T-cell (primary cell): ENCODE measurements around the gene FMO2. TPM values are rescaled to one million over a fixed set of nuclear protein-coding genes. Genes with fewer than 3 reads are reported as not detected.

Source experiments
- ATAC-seq, 4 experiments: fragments of 200-7000 bp in 3 of 4; fragments of 150-1000 bp in 1 of 4; cut with Tn5 transposase; replicated peaks in 1 of 4; 1 replicate in 3 of 4; 2 replicates in 1 of 4; pipeline ENCODE4 v1.10.0; 2021; ENCODE audit warnings: moderate library complexity in 3 of 4, mild to moderate bottlenecking in 2 of 4, moderate number of reproducible peaks in 1 of 4
- CTCF ChIA-PET, 2 donors: fragments of 300-600 bp; sonication (Branson Sonifier 250); formaldehyde crosslinking; loops; one replicate each; lab custom pipeline; 2022; ENCODE audit warnings: antibody characterized with exemption in 2 of 2; lab: Charles Lee
- POLR2A ChIA-PET, 2 donors: fragments of 300-600 bp; sonication (Branson Sonifier 250); formaldehyde crosslinking; loops; one replicate each; lab custom pipeline; 2022; ENCODE audit warnings: antibody characterized with exemption in 2 of 2; lab: Charles Lee
- DNase-seq, 35 experiments: peaks; one replicate each; pipeline versions ENCODE4 v3.0.0 to v3.0.0-alpha.2; 2013 to 2023
- H3K27ac ChIP-seq: one replicate; pipeline ENCODE4 v1.5.1; 2013; ENCODE audit warnings: low read length
- H3K27me3 ChIP-seq, 2 experiments: replicated peaks in 1 of 2; 1 replicate in 1 of 2; 2 replicates in 1 of 2; pipeline versions ENCODE4 v1.6.1 to v1.7.0; 2013; ENCODE audit warnings: low read length in 1 of 2, mixed read lengths in 1 of 2; ENCODE audit not compliant: control insufficient read depth in 2 of 2, insufficient read depth in 2 of 2; ENCODE audit errors: extremely low read depth in 1 of 2
- H3K36me3 ChIP-seq, 2 donors: 1 replicate in 1 of 2; 2 replicates in 1 of 2; pipeline versions ENCODE4 v1.6.1 to v1.7.0; 2013; ENCODE audit warnings: low read length in 1 of 2; ENCODE audit not compliant: control insufficient read depth in 2 of 2, insufficient read depth in 1 of 2; ENCODE audit errors: extremely low read depth in 1 of 2
- H3K4me1 ChIP-seq, 2 experiments: 1 replicate in 1 of 2; 2 replicates in 1 of 2; pipeline versions ENCODE4 v1.6.1 to v1.7.0; 2013; ENCODE audit warnings: low read length in 2 of 2, mixed read lengths in 1 of 2; ENCODE audit not compliant: insufficient read depth in 2 of 2, control insufficient read depth in 1 of 2; ENCODE audit errors: extremely low read depth in 1 of 2
- H3K4me3 ChIP-seq, 2 donors: 1 replicate in 1 of 2; 2 replicates in 1 of 2; pipeline versions ENCODE4 v1.5.1 to v1.7.0; 2013; ENCODE audit warnings: mild to moderate bottlenecking in 2 of 2, low read length in 1 of 2, moderate library complexity in 1 of 2; ENCODE audit not compliant: control insufficient read depth in 1 of 2; ENCODE audit errors: extremely low read depth in 1 of 2
- H3K9me3 ChIP-seq: 2 replicates; pipeline ENCODE4 v1.7.0; 2013
- H3K27ac Mint-ChIP-seq, 2 donors: one replicate each; pipeline ENCODE4 v1.8.0; 2020 to 2021; ENCODE audit warnings: mild to moderate bottlenecking in 2 of 2, mixed read lengths in 2 of 2
- H3K27me3 Mint-ChIP-seq, 2 donors: one replicate each; pipeline ENCODE4 v1.8.0; 2021 to 2022; ENCODE audit warnings: mixed read lengths in 2 of 2
- H3K36me3 Mint-ChIP-seq: one replicate; pipeline ENCODE4 v1.8.0; 2021; ENCODE audit warnings: mixed read lengths
- H3K4me1 Mint-ChIP-seq, 3 donors: one replicate each; pipeline ENCODE4 v1.8.0; 2020 to 2022; ENCODE audit warnings: mixed read lengths in 3 of 3, mild to moderate bottlenecking in 1 of 3
- H3K4me3 Mint-ChIP-seq, 3 donors: one replicate each; pipeline ENCODE4 v1.8.0; 2020 to 2022; ENCODE audit warnings: mild to moderate bottlenecking in 3 of 3, mixed read lengths in 3 of 3, moderate library complexity in 3 of 3
- H3K9me3 Mint-ChIP-seq, 3 donors: one replicate each; pipeline ENCODE4 v1.8.0; 2020 to 2022; ENCODE audit warnings: mixed read lengths in 3 of 3
- WGBS: methylation state at CpG from one replicate; pipeline ENCODE4 v1.1.5; 2013; ENCODE audit warnings: missing lambda C conversion rate; ENCODE audit not compliant: insufficient coverage; 5-methylcytosine and 5-hydroxymethylcytosine counted together
- total RNA-seq, 35 experiments: library from RNA in 6 of 35; stranded (reverse) in 6 of 35; fragments of 120-200 nt in 1 of 35; gene quantifications; one replicate each; pipeline versions ENCODE4 v1.2.1 to v1.2.4 and lab custom pipeline; 2013 to 2026

Gene FMO2
- total RNA-seq, 5 donors from 2014 or later (not counting 1 experiment from before 2014, with no cell fraction given), result 0.38 to 0.82 (median 0.70) TPM; not detected in 2

DNA sequence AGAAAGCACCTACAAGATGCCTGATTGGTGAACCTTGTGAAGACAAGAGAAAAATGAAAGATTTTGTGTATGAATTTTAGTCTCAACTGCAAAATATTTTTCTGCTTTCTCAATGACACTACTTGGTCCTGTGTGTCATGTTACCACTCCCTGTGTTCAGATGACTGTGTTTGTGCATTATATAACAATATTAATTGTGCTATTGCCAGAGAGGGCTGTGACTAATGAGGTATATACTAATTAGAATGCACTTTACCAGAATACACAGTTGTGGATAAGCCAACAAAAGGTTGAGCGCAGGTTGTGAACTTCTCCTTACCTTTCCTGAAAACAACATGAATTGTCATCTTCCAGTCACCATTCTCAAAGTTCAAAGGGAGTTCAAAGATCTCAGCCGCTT lies 17.3 kb upstream of the FMO2 start:
- Mint-ChIP-seq H3K27me3 (peaks cover 18% of the 10 kb centered on the region in 2 donors), H3K4me1 (no peaks in the 10 kb centered on the region), H3K27ac (no peak overlapping the region), H3K4me3 (no peak overlapping the region), H3K9me3 (no peaks in the 10 kb centered on the region), H3K36me3 (no peaks in the 10 kb centered on the region)
- no peak overlapping the region for H3K27ac ChIP-seq
- no peaks in the 10 kb centered on the region for H3K9me3 ChIP-seq
- no CpG with 5 or more reads among the region's 2 CpGs for WGBS
- H3K27me3 ChIP-seq, result peaks cover 0 to 5% of the 10 kb centered on the region in 2 experiments
- ATAC-seq (no peak), DNase-seq (no peak)
- POLR2A ChIA-PET, result no interaction called here
- no peak overlapping the region for H3K4me3 ChIP-seq
- no peaks in the 10 kb centered on the region for H3K36me3 ChIP-seq
- H3K4me1 ChIP-seq, result no peaks in the 10 kb centered on the region
- CTCF ChIA-PET, result no interaction called here

DNA sequence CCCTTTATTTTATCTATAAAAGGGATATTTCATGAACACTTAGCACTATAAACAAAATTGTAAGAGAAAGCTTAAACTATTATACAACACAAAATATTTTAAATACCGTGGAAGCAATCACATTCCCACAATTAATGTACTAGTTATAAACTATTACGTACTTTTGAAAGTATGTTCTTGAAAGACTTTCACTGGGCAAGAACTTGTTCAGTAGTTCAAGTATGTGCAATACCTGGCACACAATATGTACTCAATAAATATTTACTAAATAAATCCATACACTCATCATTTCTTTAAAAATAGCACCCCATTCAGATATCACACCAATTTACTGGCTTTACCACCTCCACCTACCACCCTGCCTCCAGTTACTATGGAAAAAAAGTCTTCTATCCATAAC lies 12.6 kb upstream of the FMO2 start:
- no peaks in the 10 kb centered on the region for H3K9me3 ChIP-seq
- H3K36me3 ChIP-seq, result no peaks in the 10 kb centered on the region
- ATAC-seq (no peak), DNase-seq (no peak)
- Mint-ChIP-seq H3K36me3 (no peaks in the 10 kb centered on the region), H3K4me3 (no peak overlapping the region), H3K9me3 (no peaks in the 10 kb centered on the region), H3K4me1 (no peaks in the 10 kb centered on the region), H3K27me3 (peaks cover 36 to 38% of the 10 kb centered on the region in 2 donors), H3K27ac (no peak overlapping the region)
- no CpG with 5 or more reads among the region's 2 CpGs for WGBS
- no peak overlapping the region for H3K27ac ChIP-seq
- peaks cover 0 to 5% of the 10 kb centered on the region in 2 experiments for H3K27me3 ChIP-seq
- no peak overlapping the region for H3K4me3 ChIP-seq
- ChIA-PET POLR2A (no interaction called here), CTCF (no interaction called here)
- H3K4me1 ChIP-seq, result no peaks in the 10 kb centered on the region

DNA sequence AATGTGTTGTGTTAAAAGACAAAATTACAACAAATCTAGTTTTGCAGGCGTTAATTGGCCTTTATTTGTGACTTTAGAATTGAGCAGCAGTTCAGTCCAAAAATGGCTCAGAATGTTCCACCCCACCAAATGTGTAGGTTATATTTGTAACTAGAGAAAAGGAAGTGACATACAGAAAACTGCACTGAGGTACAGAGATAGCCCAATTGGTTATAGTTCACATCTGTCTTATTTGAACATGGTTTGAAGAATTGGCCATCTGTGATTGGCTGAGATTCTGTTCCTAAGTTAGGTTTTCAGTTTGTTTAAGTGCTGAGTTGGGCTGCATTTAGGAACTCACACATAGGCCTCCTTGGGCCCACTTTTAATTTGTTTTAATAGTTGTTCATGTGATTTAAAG lies 12.0 kb upstream of the FMO2 start:
- H3K27me3 Mint-ChIP-seq, result peaks cover 36 to 39% of the 10 kb centered on the region in 2 donors

DNA sequence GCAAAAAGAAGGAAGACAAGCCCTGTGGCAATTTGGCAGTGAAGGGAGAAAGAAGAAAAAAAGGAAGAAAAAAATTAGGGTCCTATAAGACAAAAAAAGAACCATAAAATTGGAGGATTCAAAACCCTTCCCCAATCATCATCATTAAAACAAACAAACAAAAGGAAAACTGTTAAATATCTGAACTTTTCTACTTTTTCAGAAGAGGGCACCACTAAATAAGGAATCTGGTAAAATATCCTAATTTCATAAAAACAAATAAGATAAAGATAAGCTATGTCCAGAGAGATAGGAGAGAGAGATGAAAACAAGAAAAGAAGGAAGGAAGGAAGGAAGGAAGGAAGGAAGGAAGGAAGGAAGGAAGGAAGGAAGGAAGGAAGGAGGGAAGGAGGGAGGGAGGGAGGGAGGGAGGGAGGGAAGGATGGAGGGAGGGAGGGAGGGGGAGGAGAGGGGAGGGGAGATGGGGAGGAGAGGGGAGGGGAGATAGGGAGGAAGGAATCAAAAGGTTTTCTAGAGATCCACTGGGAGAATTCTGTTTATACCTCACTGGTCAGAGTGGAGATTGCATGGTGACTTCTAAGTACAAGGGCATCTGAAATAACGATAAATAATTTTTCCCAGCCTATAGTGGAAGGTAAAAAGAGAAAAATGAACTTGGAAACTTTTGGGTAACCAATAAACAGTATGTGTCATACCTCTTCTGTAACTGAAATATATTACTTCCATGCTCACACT lies 10.4 kb upstream of the FMO2 start:
- no peak overlapping the region for H3K27ac Mint-ChIP-seq
- ATAC-seq (no peak), DNase-seq (no peak)
- no peaks in the 10 kb centered on the region for H3K4me1 Mint-ChIP-seq
- Histone ChIP-seq H3K36me3 (no peaks in the 10 kb centered on the region), H3K4me1 (no peaks in the 10 kb centered on the region), H3K27ac (no peak overlapping the region), H3K27me3 (no peaks in the 10 kb centered on the region), H3K4me3 (no peak overlapping the region), H3K9me3 (no peaks in the 10 kb centered on the region)
- no peaks in the 10 kb centered on the region for H3K36me3 Mint-ChIP-seq
- no peak overlapping the region for H3K4me3 Mint-ChIP-seq
- ChIA-PET POLR2A (no interaction called here), CTCF (interaction anchor here in 1 of 2 donors (0.9 kb wide), 1 partner anchor 139 kb away, joined by 3 read pairs; the partner anchor contains the start of gene FMO4)
- no peaks in the 10 kb centered on the region for H3K9me3 Mint-ChIP-seq
- peaks cover 24 to 30% of the 10 kb centered on the region in 2 donors for H3K27me3 Mint-ChIP-seq
- no CpG with 5 or more reads among the region's 1 CpG for WGBS

More for the DNA sequence above, 12.0 kb upstream of the FMO2 start:
- H3K9me3 Mint-ChIP-seq, result no peaks in the 10 kb centered on the region
- Histone ChIP-seq H3K36me3 (no peaks in the 10 kb centered on the region), H3K9me3 (no peaks in the 10 kb centered on the region), H3K4me3 (no peak overlapping the region), H3K27ac (no peak overlapping the region), H3K27me3 (peaks cover 0 to 5% of the 10 kb centered on the region in 2 experiments), H3K4me1 (no peaks in the 10 kb centered on the region)
- DNase-seq (no peak), ATAC-seq (no peak)
- H3K36me3 Mint-ChIP-seq, result no peaks in the 10 kb centered on the region
- no peak overlapping the region for H3K4me3 Mint-ChIP-seq
- WGBS, result no CpG with 5 or more reads among the region's 1 CpG
- H3K27ac Mint-ChIP-seq, result no peak overlapping the region
- ChIA-PET CTCF (no interaction called here), POLR2A (no interaction called here)
- H3K4me1 Mint-ChIP-seq, result no peaks in the 10 kb centered on the region

DNA sequence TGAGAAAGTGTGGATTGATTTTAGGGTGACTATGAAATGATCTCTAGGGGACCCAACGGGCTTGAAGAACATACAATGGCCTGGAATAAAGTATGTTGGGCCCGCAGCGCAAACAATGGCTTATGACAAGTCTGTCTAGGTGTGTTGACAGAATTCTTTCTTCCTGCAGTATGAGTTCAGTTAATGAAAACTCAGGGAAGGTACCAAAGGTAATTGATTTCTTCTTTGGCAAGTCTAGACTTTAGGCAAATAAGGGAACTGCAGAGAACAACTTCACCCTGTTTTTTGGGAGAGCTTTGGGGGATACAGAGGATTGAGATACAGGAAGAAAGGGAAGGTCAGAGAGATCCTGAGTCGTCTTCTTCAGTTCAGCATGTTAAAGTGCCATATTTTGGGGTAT lies 7.8 kb upstream of the FMO2 start:
- Histone ChIP-seq H3K27me3 (no peaks in the 10 kb centered on the region), H3K27ac (no peak overlapping the region), H3K9me3 (no peaks in the 10 kb centered on the region), H3K36me3 (no peaks in the 10 kb centered on the region), H3K4me3 (no peak overlapping the region), H3K4me1 (no peaks in the 10 kb centered on the region)
- DNase-seq, result no peak
- ChIA-PET POLR2A (no interaction called here), CTCF (no interaction called here)
- Mint-ChIP-seq H3K27me3 (peaks cover 20 to 21% of the 10 kb centered on the region in 2 donors), H3K9me3 (no peaks in the 10 kb centered on the region), H3K4me1 (no peaks in the 10 kb centered on the region), H3K36me3 (no peaks in the 10 kb centered on the region), H3K4me3 (no peak overlapping the region), H3K27ac (no peak overlapping the region)
- 87% methylated on average over 3 of the region's 4 CpGs for WGBS
- no peak for ATAC-seq

DNA sequence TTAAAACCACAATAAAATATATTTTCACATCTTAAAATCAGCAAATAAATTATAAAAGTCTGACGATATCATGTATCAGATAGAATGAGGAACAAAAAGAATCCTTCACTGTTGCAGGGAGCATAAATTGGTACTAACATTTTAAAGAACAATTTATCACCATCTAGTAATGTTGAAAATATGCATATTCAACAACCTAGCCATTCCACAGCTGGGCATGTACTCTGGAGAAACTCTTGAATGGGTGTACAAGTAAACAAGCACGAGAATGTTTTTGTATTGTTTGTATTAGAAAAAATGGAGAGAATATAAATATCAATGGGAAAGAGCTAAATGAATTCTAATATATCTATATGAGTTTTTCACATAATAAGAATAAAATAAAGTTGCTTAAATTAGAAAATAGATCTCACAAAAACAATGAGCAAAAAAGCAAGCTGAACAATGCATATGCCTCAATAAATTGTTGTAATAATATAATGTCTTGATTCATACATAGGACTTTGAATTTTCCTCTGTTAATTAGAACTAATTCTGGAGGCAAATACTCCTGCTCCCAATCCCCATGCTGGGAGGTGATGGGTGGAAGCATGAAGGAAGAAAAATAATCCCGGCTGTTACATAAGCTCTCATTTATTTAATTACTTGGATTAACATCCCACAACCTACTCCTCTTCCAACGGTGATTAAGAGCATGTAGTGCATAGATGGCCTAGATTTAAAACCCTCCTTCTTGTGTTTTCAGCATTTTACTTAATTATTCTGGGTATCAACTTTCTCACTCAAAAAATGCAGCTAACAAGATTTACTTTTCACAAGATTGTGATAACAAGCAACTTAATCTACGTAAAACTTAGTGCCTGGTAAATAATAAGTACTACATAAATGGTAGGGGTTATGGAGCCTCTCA lies 5.5 kb upstream of the FMO2 start:
- no peak overlapping the region for H3K4me3 ChIP-seq
- DNase-seq (no peak), ATAC-seq (no peak)
- no peak overlapping the region for H3K4me3 Mint-ChIP-seq
- no peak overlapping the region for H3K27ac ChIP-seq
- POLR2A ChIA-PET, result no interaction called here
- H3K27ac Mint-ChIP-seq, result no peak overlapping the region
- no peaks in the 10 kb centered on the region for H3K36me3 Mint-ChIP-seq
- CTCF ChIA-PET, result interaction anchor here in 1 of 2 donors (0.6 to 1.4 kb wide), 3 partner anchors 8 to 937 kb away, joined by 3 to 5 read pairs (median 3); no protein-coding TSS in a partner anchor
- H3K4me1 ChIP-seq, result no peaks in the 10 kb centered on the region
- H3K9me3 ChIP-seq, result no peaks in the 10 kb centered on the region
- no CpG with 5 or more reads among the region's 5 CpGs for WGBS
- H3K9me3 Mint-ChIP-seq, result no peaks in the 10 kb centered on the region
- no peaks in the 10 kb centered on the region for H3K4me1 Mint-ChIP-seq
- H3K27me3 ChIP-seq, result no peaks in the 10 kb centered on the region
- peaks cover 20 to 24% of the 10 kb centered on the region in 2 donors for H3K27me3 Mint-ChIP-seq
- H3K36me3 ChIP-seq, result no peaks in the 10 kb centered on the region
